Measurements from ENCODE around the gene FHIT. TPM values are rescaled to one million over a fixed set of nuclear protein-coding genes. Genes with fewer than 3 reads are reported as not detected.

FHIT gene
- polyA plus RNA-seq, 1 of the 3 experiments (the other 2 are of a cell fraction): 0.41 TPM

- Histone ChIP-seq H3K36me3 (replicated peaks in 1 of 2; ENCODE audit: control insufficient read depth in 1 of 2, insufficient read depth in 2 of 2, low read length in 1 of 2) (no peaks in the 10 kb centered on the region), H3K4me1 (ENCODE audit: control insufficient read depth in 1 of 2, insufficient read depth in 2 of 2, low read depth in 1 of 2, low read length in 1 of 2) (no peaks in the 10 kb centered on the region), H4K20me1 (ENCODE audit: insufficient read depth) (no peaks in the 10 kb centered on the region), H3K9me2 (no peaks in the 10 kb centered on the region), H3K4me2 (no peak overlapping the region), H3K9me3 (no peaks in the 10 kb centered on the region), H3K79me2 (ENCODE audit: insufficient read depth) (no peaks in the 10 kb centered on the region), H3K27ac (ENCODE audit: low read depth in 2 of 2, low read length in 1 of 2) (no peak overlapping the region), H3K4me3 (ENCODE audit: low read depth in 2 of 2, low read length in 1 of 2) (no peak overlapping the region), H2AFZ (ENCODE audit: low read depth) (no peak overlapping the region), H3F3A (replicated peaks; ENCODE audit: insufficient read depth) (no peaks in the 10 kb centered on the region), H3K27me3 (ENCODE audit: insufficient read depth) (no peaks in the 10 kb centered on the region), H3K9ac (no peak overlapping the region)
- POLR2A ChIA-PET: no interaction called here
- DNase-seq: no peak
- CTCF ChIA-PET: interaction anchor here (1.1 to 1.2 kb wide), 2 partner anchors 8 to 16 kb away, joined by 4 read pairs; no protein-coding TSS in a partner anchor
- no peak for TF ChIP-seq REST (IDR thresholded peaks at IDR 0.05; ENCODE audit: low read depth, low read length)
- 26% methylated on average over 8 of the region's 8 CpGs for WGBS (ENCODE audit: low lambda C conversion rate)
These were observed 1377.5 kb downstream of the FHIT start for GRCh38 chr3:59873576-59874230.

GRCh38 chr3:59872128-59872527, 1379.1 kb downstream of the FHIT start:
- no peak overlapping the region for H2AFZ ChIP-seq (ENCODE audit: low read depth)

More at GRCh38 chr3:59872128-59872527, 1379.1 kb downstream of the FHIT start:
- Histone ChIP-seq H4K20me1 (ENCODE audit: insufficient read depth) (no peaks in the 10 kb centered on the region), H3K9me3 (no peaks in the 10 kb centered on the region), H3K9me2 (no peaks in the 10 kb centered on the region), H3K79me2 (ENCODE audit: insufficient read depth) (no peaks in the 10 kb centered on the region), H3K4me2 (no peak overlapping the region), H3K4me3 (ENCODE audit: low read depth in 2 of 2, low read length in 1 of 2) (no peak overlapping the region), H3K27me3 (ENCODE audit: insufficient read depth) (no peaks in the 10 kb centered on the region), H3K36me3 (replicated peaks in 1 of 2; ENCODE audit: control insufficient read depth in 1 of 2, insufficient read depth in 2 of 2, low read length in 1 of 2) (no peaks in the 10 kb centered on the region), H3F3A (replicated peaks; ENCODE audit: insufficient read depth) (no peaks in the 10 kb centered on the region), H3K27ac (ENCODE audit: low read depth in 2 of 2, low read length in 1 of 2) (no peak overlapping the region), H3K9ac (no peak overlapping the region), H3K4me1 (ENCODE audit: control insufficient read depth in 1 of 2, insufficient read depth in 2 of 2, low read depth in 1 of 2, low read length in 1 of 2) (no peaks in the 10 kb centered on the region)
- DNase-seq: no peak
- CTCF ChIA-PET: no interaction called here
- WGBS (ENCODE audit: low lambda C conversion rate): 25% methylated on average over 3 of the region's 3 CpGs
- POLR2A ChIA-PET: no interaction called here
- TF ChIP-seq EZH2phosphoT487 (IDR thresholded peaks at IDR 0.05; ENCODE audit: borderline replicate concordance, low read depth): no peak
- TF ChIP-seq POLR2AphosphoS5 (IDR thresholded peaks at IDR 0.05; ENCODE audit: low read depth, low read length): no peak
- TF ChIP-seq RAD21 (IDR thresholded peaks at IDR 0.05; ENCODE audit: low read length): no peak
- TF ChIP-seq ZBTB33 (IDR thresholded peaks at IDR 0.05; ENCODE audit: borderline replicate concordance, low read depth): no peak
- no peak for TF ChIP-seq USF1 (IDR thresholded peaks at IDR 0.05; ENCODE audit: borderline replicate concordance, low read depth)
- no peak for TF ChIP-seq TAF1 (IDR thresholded peaks at IDR 0.05; ENCODE audit: borderline replicate concordance, low read depth, low read length)
- TF ChIP-seq EP300 (IDR thresholded peaks at IDR 0.05; ENCODE audit: borderline replicate concordance in 1 of 2, low read depth in 1 of 2, low read length in 1 of 2): no peak
- TF ChIP-seq YY1 (IDR thresholded peaks at IDR 0.05; ENCODE audit: low read depth): no peak
- TF ChIP-seq MXI1 (IDR thresholded peaks at IDR 0.05; ENCODE audit: low read depth, low read length): no peak
